ENCODE data around the gene FARP1.

The FARP1 gene, protein sequence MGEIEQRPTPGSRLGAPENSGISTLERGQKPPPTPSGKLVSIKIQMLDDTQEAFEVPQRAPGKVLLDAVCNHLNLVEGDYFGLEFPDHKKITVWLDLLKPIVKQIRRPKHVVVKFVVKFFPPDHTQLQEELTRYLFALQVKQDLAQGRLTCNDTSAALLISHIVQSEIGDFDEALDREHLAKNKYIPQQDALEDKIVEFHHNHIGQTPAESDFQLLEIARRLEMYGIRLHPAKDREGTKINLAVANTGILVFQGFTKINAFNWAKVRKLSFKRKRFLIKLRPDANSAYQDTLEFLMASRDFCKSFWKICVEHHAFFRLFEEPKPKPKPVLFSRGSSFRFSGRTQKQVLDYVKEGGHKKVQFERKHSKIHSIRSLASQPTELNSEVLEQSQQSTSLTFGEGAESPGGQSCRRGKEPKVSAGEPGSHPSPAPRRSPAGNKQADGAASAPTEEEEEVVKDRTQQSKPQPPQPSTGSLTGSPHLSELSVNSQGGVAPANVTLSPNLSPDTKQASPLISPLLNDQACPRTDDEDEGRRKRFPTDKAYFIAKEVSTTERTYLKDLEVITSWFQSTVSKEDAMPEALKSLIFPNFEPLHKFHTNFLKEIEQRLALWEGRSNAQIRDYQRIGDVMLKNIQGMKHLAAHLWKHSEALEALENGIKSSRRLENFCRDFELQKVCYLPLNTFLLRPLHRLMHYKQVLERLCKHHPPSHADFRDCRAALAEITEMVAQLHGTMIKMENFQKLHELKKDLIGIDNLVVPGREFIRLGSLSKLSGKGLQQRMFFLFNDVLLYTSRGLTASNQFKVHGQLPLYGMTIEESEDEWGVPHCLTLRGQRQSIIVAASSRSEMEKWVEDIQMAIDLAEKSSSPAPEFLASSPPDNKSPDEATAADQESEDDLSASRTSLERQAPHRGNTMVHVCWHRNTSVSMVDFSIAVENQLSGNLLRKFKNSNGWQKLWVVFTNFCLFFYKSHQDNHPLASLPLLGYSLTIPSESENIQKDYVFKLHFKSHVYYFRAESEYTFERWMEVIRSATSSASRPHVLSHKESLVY

DNA sequence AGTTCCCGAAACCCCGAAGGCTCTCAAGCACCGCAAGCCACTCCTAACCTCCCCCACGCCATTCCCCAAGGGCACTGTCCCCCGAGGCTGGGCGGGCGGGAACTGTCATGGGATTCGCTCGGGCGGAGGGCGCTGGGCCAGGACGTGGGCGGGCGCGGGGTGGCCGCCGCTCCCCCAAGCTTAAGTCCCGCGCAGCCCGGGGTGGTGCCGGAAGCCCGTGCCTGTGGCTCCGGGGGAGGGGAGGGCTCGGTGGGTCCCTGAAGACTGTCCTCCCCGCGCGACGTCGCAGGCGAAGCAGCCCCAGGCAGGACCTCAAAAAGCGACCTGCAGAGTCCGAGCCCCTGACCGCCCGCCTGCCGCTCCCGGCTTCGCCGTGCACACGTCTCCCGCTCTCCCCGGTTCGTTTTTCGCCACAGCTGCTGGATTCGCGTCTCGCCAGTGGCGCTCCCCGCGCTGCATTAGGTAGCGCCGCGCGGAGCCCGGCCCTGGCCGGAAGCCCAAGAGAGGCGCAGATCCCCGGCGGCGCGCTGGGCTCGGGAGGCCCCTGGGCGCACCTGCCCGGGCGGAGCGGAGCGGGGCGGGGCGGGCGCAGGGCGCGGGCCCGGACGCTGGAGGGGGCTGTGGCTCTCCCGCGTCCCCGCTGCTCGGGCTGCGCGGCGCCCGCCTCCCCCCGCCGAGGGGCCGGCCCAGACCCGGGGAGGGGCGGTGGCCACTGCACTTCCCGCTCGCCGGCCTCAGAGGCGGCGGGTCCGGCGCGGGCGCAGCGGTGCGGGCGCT lies at the start of gene FARP1:
FARP1 (plus strand) TSS at position 715 of the 777 bp plus-strand sequence. CDS start 70,149 bp downstream, outside the sequence.
- DNase-seq, result peak; percentile 60

DNA sequence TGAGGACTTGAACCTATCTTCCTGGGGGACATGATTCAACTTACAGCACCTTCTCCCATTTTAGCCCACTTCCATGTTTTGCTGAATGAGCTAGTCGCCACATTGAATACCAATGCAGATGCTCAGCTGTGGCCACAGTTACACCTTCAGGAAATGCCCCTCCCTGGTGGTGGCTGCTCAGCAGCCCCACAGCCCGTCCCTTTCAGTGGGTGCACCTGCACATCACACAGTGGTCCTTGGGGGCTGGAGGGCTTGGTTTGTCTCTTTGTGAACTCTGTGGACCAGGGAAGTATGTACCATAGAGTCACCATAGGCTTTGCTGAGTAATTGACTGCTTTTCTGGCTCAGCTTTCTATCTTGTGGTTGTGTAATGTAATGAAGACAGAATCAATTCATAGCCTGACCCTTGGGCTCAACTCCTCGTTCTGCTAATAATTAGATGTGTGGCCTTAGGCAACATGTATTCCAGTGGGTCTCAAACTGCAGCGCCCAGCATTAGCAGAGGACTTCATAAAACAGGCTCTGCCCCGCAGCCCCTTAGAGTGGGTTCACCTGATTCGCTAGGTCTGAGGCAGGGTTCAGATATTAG lies 48.1 kb upstream of the FARP1 start:
- DNase-seq, result no peak

DNA sequence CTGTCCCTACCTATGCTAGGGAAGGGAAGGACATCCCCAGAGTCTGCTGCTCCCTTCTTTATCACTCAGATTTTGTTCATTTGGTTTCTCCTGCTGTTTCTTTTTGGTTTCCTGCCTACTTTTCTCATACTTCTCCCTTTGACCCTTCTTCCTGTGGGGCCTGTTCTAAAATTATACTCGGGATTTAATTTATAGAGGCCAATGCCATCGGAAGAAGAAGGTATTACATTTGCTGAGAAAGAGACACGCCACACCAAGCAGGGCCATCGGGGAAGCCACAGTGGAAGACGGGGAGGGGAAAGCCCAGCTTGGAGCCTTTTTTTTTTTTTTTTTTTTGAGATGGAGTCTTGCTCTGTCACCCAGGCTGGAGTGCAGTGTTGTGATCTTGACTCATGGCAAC lies 46.8 kb upstream of the FARP1 start:
- no peak for DNase-seq

DNA sequence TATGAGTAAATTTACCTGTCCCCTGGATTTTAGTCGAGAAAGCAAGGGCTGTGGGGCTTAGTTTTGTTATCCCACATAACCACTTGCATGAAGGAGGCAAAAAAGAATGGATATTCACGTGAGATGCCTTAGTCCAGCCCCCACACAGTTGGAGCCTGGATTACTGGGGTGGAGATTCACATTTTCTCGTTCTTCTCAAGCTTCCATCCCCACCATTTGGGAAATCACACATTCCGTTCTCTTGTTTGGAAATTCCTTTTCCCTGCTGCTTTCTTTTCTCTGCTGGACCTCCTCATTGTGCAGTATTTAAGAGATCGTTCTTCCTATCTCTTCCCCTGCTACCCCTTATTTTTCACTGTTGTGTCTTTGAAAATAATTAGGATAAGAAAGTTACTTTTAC lies 45.1 kb upstream of the FARP1 start:
- no peak for DNase-seq

DNA sequence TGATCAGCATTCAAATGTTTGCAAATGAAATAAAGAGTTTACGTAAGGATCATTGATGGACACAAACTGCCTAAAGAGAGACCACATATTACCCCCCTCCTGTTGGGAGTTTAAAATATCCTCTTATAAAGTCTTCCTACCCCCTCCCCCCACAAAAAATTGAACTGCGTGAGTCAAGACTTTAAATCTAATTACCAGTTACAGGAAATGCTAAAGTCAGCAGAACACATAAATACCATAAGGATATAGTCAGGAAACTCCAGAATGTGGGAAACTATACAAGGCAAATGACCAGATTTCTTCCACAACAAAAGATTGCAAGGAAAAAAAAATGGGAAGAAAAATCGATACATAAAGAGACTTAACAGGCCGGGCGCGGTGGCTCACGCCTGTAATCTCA lies 44.4 kb upstream of the FARP1 start:
- no peak for DNase-seq

DNA sequence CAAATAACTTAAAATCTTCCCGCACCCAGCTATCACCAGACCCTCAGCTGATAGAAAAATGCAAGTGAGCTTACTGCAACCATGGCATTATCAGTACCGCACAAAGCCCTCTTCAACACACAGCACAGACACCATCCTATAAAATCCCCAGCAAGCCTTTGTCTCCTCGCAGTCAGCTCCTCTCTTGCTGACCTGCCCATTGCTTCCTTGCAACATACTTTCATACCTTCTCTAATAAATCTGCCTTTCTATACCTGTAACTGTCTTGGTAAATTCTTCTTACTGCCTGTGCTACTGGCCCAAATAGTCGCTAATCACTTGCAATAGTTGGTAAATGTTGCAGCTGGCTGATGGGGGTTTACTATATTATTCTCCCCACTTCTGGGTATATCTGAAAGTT lies 43.3 kb upstream of the FARP1 start:
- DNase-seq, result no peak

DNA sequence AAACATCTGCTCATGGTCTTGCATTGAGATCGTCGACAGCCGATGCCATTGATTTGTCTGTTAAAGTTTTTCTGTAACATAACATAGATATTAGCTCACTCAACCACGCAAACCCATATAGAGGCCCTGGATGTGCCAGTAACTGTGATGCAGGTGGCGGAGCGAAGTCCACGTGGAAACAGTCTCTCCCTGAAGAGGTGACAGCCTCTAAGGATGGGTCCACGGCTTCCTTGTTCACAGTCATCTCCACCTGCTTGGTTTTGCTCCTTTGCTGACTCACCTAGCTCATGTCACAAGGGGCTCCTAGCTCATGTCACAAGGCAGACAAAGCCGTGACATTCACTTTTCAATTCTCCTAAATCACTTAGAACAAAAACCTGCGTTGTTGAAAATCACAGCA lies 42.4 kb upstream of the FARP1 start:
- no peak for DNase-seq

DNA sequence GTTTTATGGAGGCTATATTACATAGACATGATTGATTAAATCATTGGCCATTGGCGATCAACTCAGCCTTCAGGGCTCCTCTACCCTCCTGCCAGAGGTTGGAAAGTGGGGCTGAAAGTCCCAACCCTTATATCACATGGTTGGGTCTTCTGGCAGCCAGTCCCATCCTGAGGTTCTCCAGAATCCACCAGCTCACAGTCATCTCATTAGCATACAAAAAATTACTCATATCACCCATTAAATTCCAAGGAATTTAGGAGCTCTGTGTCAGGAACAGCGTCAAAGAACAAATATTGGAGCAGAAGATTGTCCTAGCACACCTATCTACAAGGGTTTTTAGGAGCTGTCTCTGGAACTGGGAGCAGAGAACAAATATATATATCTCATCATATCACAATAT lies 39.4 kb upstream of the FARP1 start:
- DNase-seq, result no peak

DNA sequence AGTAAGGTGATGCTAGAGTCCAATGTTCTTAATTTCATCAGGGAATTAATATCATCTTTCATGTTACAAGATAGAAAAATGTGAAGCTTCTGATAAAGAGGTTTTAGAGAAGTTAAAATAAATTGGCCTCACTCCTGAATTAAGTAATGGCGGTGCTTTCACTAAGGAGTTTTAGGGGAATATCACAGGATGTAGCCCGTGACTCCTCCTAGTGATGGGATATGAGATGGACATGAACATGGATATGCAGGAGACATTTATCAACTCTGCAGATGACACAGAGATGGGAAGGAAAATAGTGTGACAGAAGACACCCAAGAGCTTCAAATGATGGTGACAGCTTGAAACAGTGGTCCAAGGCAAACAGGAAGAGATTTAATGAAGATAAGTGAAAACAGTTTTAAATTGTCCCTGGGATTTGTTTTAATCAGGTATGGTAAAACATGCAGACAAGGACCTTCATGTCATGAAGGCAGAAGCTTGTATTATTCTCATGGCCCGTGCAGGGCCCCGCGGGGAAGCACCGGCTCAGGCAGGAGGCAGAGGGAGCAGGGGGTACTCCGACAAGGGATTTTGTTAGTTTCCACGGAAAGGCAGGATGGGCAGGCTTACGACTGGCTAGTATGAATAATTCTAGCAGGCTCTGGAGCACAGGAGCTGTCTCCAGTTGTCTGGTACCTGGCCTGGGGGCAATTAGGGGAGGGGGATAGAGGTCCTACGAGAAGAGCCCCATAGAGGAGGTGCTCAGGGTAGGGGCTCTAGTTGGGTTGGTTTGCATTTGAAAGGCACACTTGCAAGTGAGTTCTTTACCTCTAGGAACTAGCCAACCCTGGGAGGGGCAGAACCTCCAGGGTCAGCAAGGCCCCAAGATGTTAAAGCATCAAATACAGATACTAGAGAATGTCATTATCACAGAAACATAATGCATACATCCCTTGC lies 38.7 kb upstream of the FARP1 start:
- no peak for DNase-seq

DNA sequence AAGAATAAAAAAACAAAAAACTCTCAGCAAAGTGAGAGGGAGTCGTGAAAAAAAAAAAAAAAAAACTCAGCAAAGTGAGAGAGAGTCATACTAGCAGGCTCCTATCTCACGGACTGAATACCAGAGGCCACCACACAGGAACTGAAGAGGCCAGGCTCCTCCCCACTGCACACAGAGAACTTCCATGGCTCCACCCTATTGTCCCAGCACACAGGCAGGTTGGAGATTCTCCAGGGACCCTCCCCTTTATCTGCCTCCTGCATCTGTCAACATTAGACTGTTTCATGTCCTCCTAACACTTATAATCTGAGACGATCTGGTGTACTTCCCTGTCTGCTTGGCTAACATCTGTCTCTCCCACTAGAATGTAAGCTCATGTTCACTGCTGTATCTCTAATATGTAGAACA lies 37.0 kb upstream of the FARP1 start:
- DNase-seq, result no peak

DNA sequence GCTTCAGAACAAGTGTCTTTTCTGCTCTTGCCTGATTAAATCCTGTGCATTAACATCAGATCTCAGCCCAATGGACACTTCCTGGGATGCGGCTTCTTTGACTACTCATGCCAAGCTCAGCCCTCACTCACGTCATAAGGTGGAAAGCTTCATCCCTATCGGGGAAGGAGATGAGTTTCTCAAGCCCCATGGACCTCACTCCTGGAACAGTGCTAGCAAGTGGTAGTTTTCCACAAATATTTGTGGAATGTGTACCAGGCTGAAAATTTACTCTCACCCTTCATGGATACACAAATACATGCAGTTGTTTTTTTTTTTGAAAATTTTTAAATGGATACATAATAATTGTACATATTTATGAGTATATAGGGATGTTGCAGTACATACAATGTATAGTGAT lies 34.6 kb upstream of the FARP1 start:
- DNase-seq, result no peak

DNA sequence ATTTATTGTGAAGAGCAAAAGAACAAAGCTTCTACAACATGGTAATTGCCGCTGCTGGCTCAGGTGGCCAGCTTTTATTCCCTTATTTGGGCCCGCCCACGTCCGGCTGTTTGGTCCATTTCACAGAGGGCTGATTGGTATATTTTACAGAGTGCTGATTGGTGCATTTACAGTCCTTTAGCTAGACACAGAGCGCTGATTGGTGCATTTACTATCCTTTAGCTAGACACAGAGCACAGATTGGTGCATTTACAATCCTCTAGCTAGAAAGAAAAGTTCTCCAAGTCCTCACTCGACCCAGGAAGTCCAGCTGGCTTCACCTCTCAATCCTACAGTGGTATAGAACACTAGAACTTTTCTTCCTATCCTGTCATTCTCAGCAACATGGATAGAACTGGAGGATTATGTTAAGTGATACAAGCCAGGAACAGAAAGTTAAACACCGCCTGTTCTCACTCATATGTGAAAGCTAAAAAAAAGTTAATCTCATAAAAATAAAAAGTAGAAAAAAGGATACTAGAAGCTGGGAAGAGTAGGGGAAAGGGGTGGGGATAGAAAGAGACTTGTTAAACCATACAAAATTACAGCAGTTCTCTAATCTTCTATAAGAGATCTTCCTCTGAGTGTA lies 33.6 kb upstream of the FARP1 start:
- no peak for DNase-seq

DNA sequence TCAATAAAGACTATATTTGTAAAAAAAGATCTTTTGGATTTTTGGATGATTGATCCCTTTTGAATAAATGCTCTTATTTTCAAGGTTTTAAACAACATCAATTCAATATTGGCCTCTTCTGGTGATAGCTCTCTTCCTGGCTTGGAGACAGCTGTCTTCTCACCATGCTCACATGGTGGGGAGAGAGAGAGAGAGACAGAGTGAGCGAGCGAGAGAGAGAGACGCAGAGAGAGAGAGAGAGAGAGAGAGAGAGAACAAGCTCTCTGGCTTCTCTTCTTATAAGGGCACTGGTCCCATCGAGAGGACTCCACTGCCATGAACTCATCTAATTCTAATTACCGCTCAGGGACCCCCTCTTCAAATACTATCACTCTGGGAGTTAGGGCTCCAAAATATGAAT lies 32.1 kb upstream of the FARP1 start:
- DNase-seq, result no peak

DNA sequence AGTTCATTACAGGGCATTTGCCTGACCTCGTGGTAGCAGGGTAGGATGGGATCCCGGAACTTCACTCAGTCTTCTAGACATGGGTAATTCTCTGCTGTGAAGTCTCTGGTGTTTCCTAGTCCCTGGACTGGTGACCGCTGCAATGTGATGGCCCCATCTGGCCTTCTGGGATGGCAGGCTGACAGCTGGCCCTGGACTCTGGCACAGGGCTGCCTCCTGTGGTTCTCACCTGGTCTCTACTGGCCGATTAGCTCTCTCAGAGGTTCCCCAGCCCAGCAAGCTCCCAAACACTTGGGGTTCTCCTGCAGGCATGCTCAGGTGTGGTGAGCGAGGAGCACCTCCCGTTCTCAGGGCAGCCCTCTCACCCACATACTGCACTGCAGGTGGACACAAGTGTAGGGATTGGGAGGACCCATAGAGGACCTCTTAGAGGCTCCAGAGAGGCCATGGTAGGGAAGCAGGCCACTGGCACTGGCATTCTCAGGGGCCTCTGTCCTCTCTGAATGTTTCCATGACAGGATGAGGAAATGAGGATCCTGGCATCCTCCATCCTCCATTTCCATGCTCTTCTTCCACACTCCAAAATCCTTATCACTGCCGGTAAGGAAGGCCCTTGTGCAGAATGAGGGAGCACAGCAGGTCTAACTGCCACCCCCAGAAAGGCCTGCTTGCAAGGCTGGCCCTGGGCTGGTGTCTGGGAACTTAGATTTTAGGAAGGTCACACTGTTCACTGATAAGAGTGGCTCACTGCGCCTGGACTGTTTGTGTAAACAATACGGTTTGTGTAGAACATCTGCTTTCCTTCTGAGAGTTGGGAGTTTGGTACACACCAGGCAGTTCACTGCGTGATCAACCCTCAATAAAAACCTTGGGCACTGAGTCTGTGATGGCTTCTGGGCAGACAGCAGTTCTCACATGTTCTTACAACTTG lies 31.5 kb upstream of the FARP1 start:
- no peak for DNase-seq

DNA sequence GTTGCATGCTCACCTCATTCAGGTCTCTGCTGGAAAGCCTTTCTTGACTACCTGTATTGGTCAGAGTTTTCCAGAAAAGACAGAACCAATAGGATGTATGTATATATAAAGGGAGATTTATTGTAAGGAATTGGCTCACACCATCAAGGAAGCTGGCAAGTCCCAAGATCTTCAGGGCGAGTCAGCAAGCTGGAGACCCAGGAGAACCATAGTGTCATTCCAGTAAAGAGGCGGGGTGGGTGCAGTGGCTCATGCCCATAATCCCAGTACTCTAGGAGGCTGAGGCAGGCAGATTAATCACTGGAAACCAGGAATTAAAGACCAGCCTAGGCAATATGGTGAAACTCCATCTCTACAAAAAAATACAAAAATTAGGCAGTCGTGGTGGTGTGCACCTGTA lies 30.4 kb upstream of the FARP1 start:
- no peak for DNase-seq

DNA sequence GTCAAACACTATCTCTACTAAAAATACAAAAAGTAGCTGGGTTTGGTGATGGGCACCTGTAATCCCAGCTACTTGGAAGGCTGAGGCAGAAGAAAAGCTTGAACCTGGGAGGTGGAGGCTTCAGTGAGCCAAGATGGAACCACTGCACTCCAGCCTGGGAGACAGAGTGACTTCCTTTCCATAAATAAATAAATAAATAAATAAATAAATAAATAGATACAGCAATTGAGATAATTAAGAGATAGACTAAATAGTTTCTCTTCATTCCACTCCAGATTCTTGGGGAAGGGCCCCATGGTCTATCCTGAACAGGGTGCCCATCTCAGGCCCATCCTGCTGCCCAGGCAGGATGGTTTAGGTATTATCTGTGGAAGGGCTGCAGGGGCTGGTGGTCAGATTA lies 24.0 kb upstream of the FARP1 start:
- DNase-seq, result no peak

DNA sequence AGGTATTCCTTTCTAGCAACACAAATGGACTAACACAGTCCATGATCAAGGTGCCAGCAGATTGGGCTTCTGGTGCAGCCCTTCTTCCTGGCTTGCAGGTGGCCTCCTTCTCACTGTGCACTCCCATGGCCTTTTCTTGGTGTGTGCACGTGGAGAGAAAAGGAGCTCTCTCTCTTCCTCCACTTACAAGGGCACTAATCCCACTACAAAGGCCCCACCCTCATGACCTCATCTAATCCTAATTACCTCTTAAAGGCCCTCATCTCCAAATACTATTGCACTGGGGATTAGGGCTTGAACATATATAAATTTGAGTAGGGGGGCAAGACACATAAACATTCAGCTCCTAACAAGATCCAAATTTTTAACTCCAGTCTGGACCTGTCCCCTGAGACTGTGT lies 19.7 kb upstream of the FARP1 start:
- no peak for DNase-seq

DNA sequence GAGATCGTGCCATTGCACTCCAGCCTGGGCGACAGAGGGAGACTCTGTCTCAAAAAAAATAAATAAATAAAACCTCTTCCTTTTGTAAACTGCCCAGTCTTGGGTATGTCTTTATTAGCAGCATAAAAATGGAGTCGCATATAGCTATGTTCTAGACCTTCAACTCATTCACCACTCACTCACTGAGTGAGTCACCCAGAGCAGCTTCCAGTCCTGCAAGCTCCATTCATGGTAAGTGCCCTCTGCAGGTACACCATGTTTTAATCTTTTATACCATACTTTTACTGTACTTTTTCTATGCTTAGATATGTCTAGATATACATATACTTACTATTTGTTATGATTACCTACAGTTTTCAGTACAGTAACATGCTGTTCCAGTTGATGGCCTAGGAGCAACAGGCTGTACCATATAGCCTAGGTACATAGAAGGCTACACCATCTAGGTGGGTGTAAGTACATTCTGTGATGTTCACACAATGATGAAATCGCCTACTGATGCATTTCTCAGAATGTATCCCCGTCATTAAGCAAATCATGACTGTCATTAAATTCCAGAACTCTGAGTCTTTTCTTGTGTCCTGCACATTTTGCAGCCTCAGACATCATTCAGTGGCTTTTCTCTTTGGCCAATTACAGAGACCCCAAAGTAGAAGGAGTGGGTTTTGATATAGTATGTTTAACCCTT lies 13.7 kb upstream of the FARP1 start:
- DNase-seq, result no peak

DNA sequence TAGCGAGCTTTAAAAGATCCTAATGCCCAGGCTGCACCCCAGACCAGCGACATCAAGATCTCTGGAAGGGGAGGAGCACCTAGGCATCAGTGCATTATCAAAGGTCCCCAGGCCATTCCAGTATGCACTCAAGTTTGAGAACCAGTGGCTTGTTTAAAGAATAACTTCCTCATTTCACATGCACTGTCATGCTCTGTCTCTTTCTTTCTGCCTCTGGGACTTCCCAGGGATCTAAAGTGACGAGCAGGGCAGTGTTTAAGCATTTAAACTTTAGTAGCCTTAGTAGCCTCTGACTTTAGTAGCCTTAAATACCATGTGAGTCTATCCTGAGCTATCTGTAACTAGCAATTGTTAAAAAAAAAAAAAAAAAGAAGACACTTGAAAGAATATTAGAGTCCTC lies 8.9 kb upstream of the FARP1 start:
- DNase-seq, result no peak
